NCI-H1930 (cell line): Measurements from ENCODE around the gene DLX6.

ENCODE experiments used
- DNase-seq, 2 experiments: peaks; one replicate each; lab custom pipeline; 2025; lab: John Stamatoyannopoulos, UW

Gene DLX6

GRCh38 chr7:97005183-97006054 lies at the start of gene DLX6:
TSS of gene DLX6 (plus strand) at chr7:97005553. CDS start at chr7:97005978, 425 bp downstream.
- DNase-seq: peak; percentile 88 to 92

GRCh38 chr7:96959135-96959534 lies 46.2 kb upstream of the DLX6 start:
- no peak for DNase-seq

GRCh38 chr7:96962221-96962885 lies 43.0 kb upstream of the DLX6 start:
- DNase-seq: no peak

- no peak for DNase-seq
Observed at GRCh38 chr7:96968981-96969380, 36.4 kb upstream of the DLX6 start.

GRCh38 chr7:96970739-96971138 lies 34.6 kb upstream of the DLX6 start:
- no peak for DNase-seq

GRCh38 chr7:96973986-96974385 lies 31.4 kb upstream of the DLX6 start:
- no peak for DNase-seq

- DNase-seq: no peak
Observed at GRCh38 chr7:96976106-96976505, 29.2 kb upstream of the DLX6 start.

GRCh38 chr7:96977445-96977844 lies 27.9 kb upstream of the DLX6 start:
- no peak for DNase-seq

- no peak for DNase-seq
Observed at GRCh38 chr7:96979551-96980276, 25.6 kb upstream of the DLX6 start.

GRCh38 chr7:96982586-96982985 lies 22.8 kb upstream of the DLX6 start:
- DNase-seq: no peak

GRCh38 chr7:96985992-96986391 lies 19.4 kb upstream of the DLX6 start:
- no peak for DNase-seq

- no peak for DNase-seq
Observed at GRCh38 chr7:96986901-96987300, 18.5 kb upstream of the DLX6 start.

GRCh38 chr7:96987719-96988118 lies 17.6 kb upstream of the DLX6 start:
- DNase-seq: no peak

GRCh38 chr7:96989241-96989858 lies 16.0 kb upstream of the DLX6 start:
- DNase-seq: no peak

- DNase-seq: no peak
Observed at GRCh38 chr7:96989859-96990317, 15.5 kb upstream of the DLX6 start.

- no peak for DNase-seq
Observed at GRCh38 chr7:96991546-96992191, 13.7 kb upstream of the DLX6 start.

GRCh38 chr7:96992192-96993005 lies 13.0 kb upstream of the DLX6 start:
- DNase-seq: no peak

- no peak for DNase-seq
Observed at GRCh38 chr7:96993094-96993865, 12.1 kb upstream of the DLX6 start.

GRCh38 chr7:96993980-96994379 lies 11.4 kb upstream of the DLX6 start:
- DNase-seq: no peak
